Endothelial cell of umbilical vein (primary cell): Measurements from ENCODE around the gene PARD3B. TPM values are rescaled to one million over a fixed set of nuclear protein-coding genes. Genes with fewer than 3 reads are reported as not detected.

Source experiments
- BruUV-seq: library from RNA; stranded (reverse); fragments of 400-500 nt; replicated peaks from 2 replicates; lab custom pipeline; 2021; lab: Mats Ljungman, UMichigan
- CTCF ChIA-PET: fragments of 300-600, 350-600 bp; sonication (Branson Sonifier 250); formaldehyde crosslinking; loops from one replicate; lab custom pipeline; 2021; ENCODE audit warnings: antibody characterized with exemption, inconsistent platforms; lab: Charles Lee
- POLR2A ChIA-PET: fragments of 300-600, 350-600 bp; sonication (Branson Sonifier 250); formaldehyde crosslinking; loops from one replicate; lab custom pipeline; 2021; ENCODE audit warnings: antibody characterized with exemption, inconsistent platforms; lab: Charles Lee
- DNase-seq: peaks from one replicate; pipeline ENCODE4 v3.0.0-alpha.2; 2011; ENCODE audit warnings: low read depth, low spot score
- FAIRE-seq: peaks from 2 replicates; lab custom pipeline; 2011; peaks lifted over from hg19 to GRCh38; lab: Jason Lieb, UNC
- H2AFZ ChIP-seq: 2 replicates; pipeline ENCODE4 v1.6.0; 2012; ENCODE audit warnings: low read depth, low read length, control low read depth, inconsistent platforms
- H3K27ac ChIP-seq: 2 replicates; pipeline ENCODE4 v1.5.1; 2011; ENCODE audit warnings: low read depth, mild to moderate bottlenecking, control low read depth, low read length, moderate library complexity; ENCODE audit not compliant: insufficient read depth
- H3K27me3 ChIP-seq, 2 experiments: 2 replicates each; pipeline versions ENCODE4 v1.6.0 to v1.6.1; 2011; ENCODE audit warnings: low read length in 2 of 2, mixed read lengths in 1 of 2; ENCODE audit not compliant: control insufficient read depth in 2 of 2, insufficient read depth in 2 of 2
- H3K36me3 ChIP-seq, 2 experiments: 2 replicates in 1 of 2; 3 replicates in 1 of 2; pipeline ENCODE4 v1.5.1; 2011; ENCODE audit warnings: low read length in 2 of 2, mild to moderate bottlenecking in 1 of 2, moderate library complexity in 1 of 2; ENCODE audit not compliant: control insufficient read depth in 2 of 2, insufficient read depth in 2 of 2; ENCODE audit errors: extremely low read depth in 1 of 2
- H3K4me1 ChIP-seq: 3 replicates; pipeline ENCODE4 v1.5.1; 2011; ENCODE audit warnings: mild to moderate bottlenecking, low read length; ENCODE audit not compliant: control insufficient read depth, insufficient read depth; ENCODE audit errors: extremely low read depth
- H3K4me2 ChIP-seq: 2 replicates; pipeline ENCODE4 v1.6.1; 2011; ENCODE audit warnings: low read length, control low read depth, mixed read lengths; ENCODE audit not compliant: insufficient read depth
- H3K4me3 ChIP-seq, 3 experiments: fragments of 200-600 bp in 1 of 3; sonication (generic), shearing (Covaris generic) in 1 of 3; replicated peaks in 1 of 3; 2 replicates each; pipeline ENCODE4 v1.5.1; 2011 to 2016; ENCODE audit warnings: control low read depth in 3 of 3, low read length in 3 of 3, mild to moderate bottlenecking in 2 of 3, inconsistent platforms in 1 of 3, low read depth in 1 of 3, moderate library complexity in 1 of 3; ENCODE audit not compliant: insufficient read depth in 1 of 3
- H3K79me2 ChIP-seq: 2 replicates; pipeline ENCODE4 v1.6.0; 2012; ENCODE audit warnings: low read length, inconsistent platforms; ENCODE audit not compliant: control insufficient read depth, insufficient read depth
- H3K9ac ChIP-seq: replicated peaks from 2 replicates; pipeline ENCODE3; 2011; ENCODE audit warnings: low read length, control low read depth; ENCODE audit not compliant: insufficient read depth; ENCODE audit errors: extremely low read depth
- H3K9me1 ChIP-seq: replicated peaks from 3 replicates; pipeline ENCODE4 v1.6.0; 2011; ENCODE audit warnings: mild to moderate bottlenecking, low read length; ENCODE audit not compliant: control insufficient read depth, insufficient read depth; ENCODE audit errors: extremely low read depth
- H3K9me3 ChIP-seq: replicated peaks from 2 replicates; pipeline ENCODE4 v1.5.1; 2012; ENCODE audit warnings: low read length, inconsistent platforms; ENCODE audit not compliant: control insufficient read depth, insufficient read depth
- H4K20me1 ChIP-seq: replicated peaks from 2 replicates; pipeline ENCODE3; 2011; ENCODE audit warnings: mild to moderate bottlenecking, low read length; ENCODE audit not compliant: control insufficient read depth, insufficient read depth; ENCODE audit errors: extremely low read depth
- EZH2 ChIP-seq: IDR thresholded peaks from 2 replicates; pipeline ENCODE4 v1.6.1; 2012; ENCODE audit warnings: borderline replicate concordance, low read depth, mild to moderate bottlenecking, moderate library complexity, low read length, inconsistent platforms; ENCODE audit not compliant: severe bottlenecking
- FOS ChIP-seq: IDR thresholded peaks from 2 replicates; pipeline ENCODE4 v1.6.1; 2011; ENCODE audit warnings: mild to moderate bottlenecking, low read length, moderate library complexity, borderline replicate concordance; ENCODE audit not compliant: insufficient read depth
- GATA2 ChIP-seq: IDR thresholded peaks from 2 replicates; pipeline ENCODE4 v1.7.0; 2011; ENCODE audit warnings: low read depth, mild to moderate bottlenecking, moderate library complexity, mixed read lengths, low read length; ENCODE audit not compliant: insufficient read length, insufficient read depth
- JUN ChIP-seq: IDR thresholded peaks from 2 replicates; pipeline ENCODE4 v1.6.1; 2011; ENCODE audit warnings: borderline replicate concordance, low read depth; ENCODE audit not compliant: insufficient read length, insufficient read depth
- MAX ChIP-seq: IDR thresholded peaks from 2 replicates; pipeline ENCODE4 v1.6.1; 2011; ENCODE audit not compliant: insufficient read depth, insufficient read length
- MYC ChIP-seq: IDR thresholded peaks from one replicate; pipeline ENCODE4 v1.6.1; 2011; ENCODE audit warnings: mild to moderate bottlenecking, low read depth, low read length
- POLR2A ChIP-seq: IDR thresholded peaks from 2 replicates; pipeline ENCODE4 v1.6.1; 2012; ENCODE audit warnings: low read depth, mild to moderate bottlenecking, control low read depth, low read length
- POLR2AphosphoS5 ChIP-seq: IDR thresholded peaks from 2 replicates; pipeline ENCODE4 v1.6.1; 2012; ENCODE audit warnings: low read depth, mild to moderate bottlenecking, control low read depth, low read length, moderate library complexity; ENCODE audit not compliant: insufficient read depth
- dilution Hi-C: fragments of 300-500 bp; cut with MboI; formaldehyde crosslinking; loops from one replicate; pipeline ENCODE4 v1.15.0; 2019; ENCODE audit warnings: low sequenced_read_pairs; ENCODE audit not compliant: extremely low pct_ligation_motif_present
- intact Hi-C: fragments of 100-400 bp; cut with micrococcal nuclease; formaldehyde crosslinking; loops from one replicate; pipeline ENCODE4 v1.10.0; 2022
- polyA plus RNA-seq, 4 experiments: library from polyadenylated mRNA; depleted of rRNA in 3 of 4; stranded (reverse) in 3 of 4; unstranded in 1 of 4; fragments of >200 nt; gene quantifications; 2 replicates each; pipeline versions ENCODE4 v1.2.1 to v1.2.3, GENCODE V29; 2011 to 2012; ENCODE audit warnings: missing spikeins in 1 of 4
- total RNA-seq: library from RNA; stranded (reverse); gene quantifications from 2 replicates; pipeline ENCODE4 v1.2.3, GENCODE V29; 2021
- TF ChIP-seq, protein P1 (sequence below), 2 donors: IDR thresholded peaks; 1 replicate in 1 of 2; 2 replicates in 1 of 2; pipeline ENCODE4 v1.5.1; 2011; ENCODE audit warnings: low read length in 2 of 2, mild to moderate bottlenecking in 2 of 2, moderate library complexity in 2 of 2, control low read depth in 1 of 2, inconsistent platforms in 1 of 2, low read depth in 1 of 2; ENCODE audit not compliant: insufficient read depth in 1 of 2; ENCODE audit errors: extremely low read depth in 1 of 2

PARD3B gene
- total and polyA plus RNA-seq, 2 donors (not counting 3 experiments of a cell fraction or from before 2014, with no cell fraction given), result 2.2 to 30.9 TPM

- CTCF ChIA-PET, result no interaction called here
- Histone ChIP-seq H3K9ac (no peak overlapping the region), H3K27ac (no peak overlapping the region), H3K27me3 (no peaks in the 10 kb centered on the region), H3K9me3 (no peaks in the 10 kb centered on the region), H4K20me1 (no peaks in the 10 kb centered on the region), H3K79me2 (no peaks in the 10 kb centered on the region), H3K36me3 (no peaks in the 10 kb centered on the region), H3K4me1 (peaks cover 25% of the 10 kb centered on the region), H2AFZ (no peak overlapping the region), H3K9me1 (no peaks in the 10 kb centered on the region), H3K4me3 (no peak overlapping the region), H3K4me2 (no peak overlapping the region)
- BruUV-seq, result no TSS peak
- TF ChIP-seq POLR2A (no peak), FOS (no peak), GATA2 (no peak), MAX (no peak), POLR2AphosphoS5 (no peak), MYC (no peak), EZH2 (no peak), JUN (no peak)
- TF ChIP-seq, protein P1, sequence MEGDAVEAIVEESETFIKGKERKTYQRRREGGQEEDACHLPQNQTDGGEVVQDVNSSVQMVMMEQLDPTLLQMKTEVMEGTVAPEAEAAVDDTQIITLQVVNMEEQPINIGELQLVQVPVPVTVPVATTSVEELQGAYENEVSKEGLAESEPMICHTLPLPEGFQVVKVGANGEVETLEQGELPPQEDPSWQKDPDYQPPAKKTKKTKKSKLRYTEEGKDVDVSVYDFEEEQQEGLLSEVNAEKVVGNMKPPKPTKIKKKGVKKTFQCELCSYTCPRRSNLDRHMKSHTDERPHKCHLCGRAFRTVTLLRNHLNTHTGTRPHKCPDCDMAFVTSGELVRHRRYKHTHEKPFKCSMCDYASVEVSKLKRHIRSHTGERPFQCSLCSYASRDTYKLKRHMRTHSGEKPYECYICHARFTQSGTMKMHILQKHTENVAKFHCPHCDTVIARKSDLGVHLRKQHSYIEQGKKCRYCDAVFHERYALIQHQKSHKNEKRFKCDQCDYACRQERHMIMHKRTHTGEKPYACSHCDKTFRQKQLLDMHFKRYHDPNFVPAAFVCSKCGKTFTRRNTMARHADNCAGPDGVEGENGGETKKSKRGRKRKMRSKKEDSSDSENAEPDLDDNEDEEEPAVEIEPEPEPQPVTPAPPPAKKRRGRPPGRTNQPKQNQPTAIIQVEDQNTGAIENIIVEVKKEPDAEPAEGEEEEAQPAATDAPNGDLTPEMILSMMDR (IDR thresholded peaks at IDR 0.05; ENCODE audit: extremely low read depth in 1 of 2, insufficient read depth in 1 of 2, low read depth in 1 of 2, low read length in 2 of 2), result no peak
- FAIRE-seq, result no peak
- dilution Hi-C loops, result no loop called here
- POLR2A ChIA-PET, result no interaction called here
- intact Hi-C loops, result loop anchor here (10.0 kb wide), 2 partner anchors 302 to 582 kb away; partner anchors contain the start of gene PARD3B
- no peak for DNase-seq
Observed at GRCh38 chr2:204846471-204846870, 301.2 kb downstream of the PARD3B start.
